SHP77 treated with DMSO at 0.1 percent for 48 hours (cell line): ENCODE results near the gene MEOX1.
"Not testable (repeated sequence)": the region's sequence is repeated elsewhere in the genome, so short reads cannot be mapped to it uniquely, and the experiment has no call there.

Experiments
- DNase-seq: peaks from one replicate; lab custom pipeline; 2025; lab: John Stamatoyannopoulos, UW

MEOX1 gene

GRCh38 chr17:43618276-43618675 lies 43.4 kb downstream of the MEOX1 start:
- DNase-seq = no peak

GRCh38 chr17:43616852-43617251 lies 44.9 kb downstream of the MEOX1 start:
- DNase-seq = no peak

DNA sequence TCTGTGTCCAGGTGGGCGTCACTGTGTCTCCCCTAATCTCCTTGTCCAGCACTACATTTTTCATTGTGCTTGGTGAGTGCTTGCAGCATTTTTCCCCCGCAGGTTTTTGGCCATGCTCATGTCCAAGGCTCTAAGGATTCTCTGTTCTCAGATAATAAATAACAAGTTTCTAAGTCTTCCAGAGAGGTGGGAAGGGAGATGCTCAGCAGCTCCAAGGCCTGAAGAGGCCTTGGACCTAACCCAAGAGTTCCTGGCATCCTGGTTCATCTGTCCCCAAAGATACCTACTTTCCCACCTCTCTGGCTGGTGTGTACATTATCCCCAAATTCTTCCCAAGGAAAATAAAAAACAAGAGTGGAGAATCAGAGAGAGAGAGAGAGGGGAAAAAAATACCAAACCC lies 45.3 kb downstream of the MEOX1 start:
- DNase-seq = no peak

- DNase-seq = no peak
These were observed 45.7 kb downstream of the MEOX1 start for GRCh38 chr17:43616029-43616351.

GRCh38 chr17:43615330-43616028 lies 46.2 kb downstream of the MEOX1 start:
- no peak for DNase-seq

DNA sequence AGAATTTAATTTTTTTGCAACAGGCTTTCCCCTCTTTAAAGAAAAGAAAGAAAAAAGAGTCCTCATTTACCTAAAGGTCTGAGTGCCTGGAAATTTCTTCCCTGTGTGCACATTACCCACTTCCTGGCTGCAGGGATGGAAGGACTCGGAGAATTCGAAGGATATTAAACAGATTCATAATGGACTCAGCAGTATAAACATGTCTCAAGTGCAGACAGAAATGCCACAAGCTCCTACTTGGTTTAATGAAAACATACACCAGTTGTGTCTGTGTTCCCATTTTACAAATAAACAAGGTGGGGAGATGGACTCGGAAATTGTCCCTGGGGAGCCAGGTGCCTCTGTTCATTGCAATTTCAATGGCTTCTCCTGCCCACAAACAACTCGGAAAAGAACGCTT lies 47.2 kb downstream of the MEOX1 start:
- DNase-seq = no peak

- no peak for DNase-seq
These were observed 47.8 kb downstream of the MEOX1 start for GRCh38 chr17:43613917-43614316.

DNA sequence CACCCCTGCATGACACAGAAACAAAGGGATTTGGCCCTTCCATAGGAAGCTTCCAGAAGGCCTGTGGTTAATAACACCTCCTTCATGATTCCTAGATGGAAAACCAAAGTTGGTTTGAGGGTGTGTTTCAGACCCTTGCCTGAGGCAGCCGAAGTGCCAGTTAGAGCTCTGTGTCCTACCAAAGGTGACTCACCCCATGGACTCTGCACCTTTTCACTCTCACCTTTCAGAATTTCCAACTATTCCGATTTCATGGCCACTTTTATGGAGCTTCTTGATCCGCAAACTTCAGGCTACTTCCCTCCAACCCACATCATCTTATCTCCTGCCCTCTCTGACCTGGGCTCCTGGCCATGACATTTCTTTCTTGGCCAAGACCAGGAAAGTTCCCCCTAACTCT lies 49.2 kb downstream of the MEOX1 start:
- DNase-seq = no peak

DNA sequence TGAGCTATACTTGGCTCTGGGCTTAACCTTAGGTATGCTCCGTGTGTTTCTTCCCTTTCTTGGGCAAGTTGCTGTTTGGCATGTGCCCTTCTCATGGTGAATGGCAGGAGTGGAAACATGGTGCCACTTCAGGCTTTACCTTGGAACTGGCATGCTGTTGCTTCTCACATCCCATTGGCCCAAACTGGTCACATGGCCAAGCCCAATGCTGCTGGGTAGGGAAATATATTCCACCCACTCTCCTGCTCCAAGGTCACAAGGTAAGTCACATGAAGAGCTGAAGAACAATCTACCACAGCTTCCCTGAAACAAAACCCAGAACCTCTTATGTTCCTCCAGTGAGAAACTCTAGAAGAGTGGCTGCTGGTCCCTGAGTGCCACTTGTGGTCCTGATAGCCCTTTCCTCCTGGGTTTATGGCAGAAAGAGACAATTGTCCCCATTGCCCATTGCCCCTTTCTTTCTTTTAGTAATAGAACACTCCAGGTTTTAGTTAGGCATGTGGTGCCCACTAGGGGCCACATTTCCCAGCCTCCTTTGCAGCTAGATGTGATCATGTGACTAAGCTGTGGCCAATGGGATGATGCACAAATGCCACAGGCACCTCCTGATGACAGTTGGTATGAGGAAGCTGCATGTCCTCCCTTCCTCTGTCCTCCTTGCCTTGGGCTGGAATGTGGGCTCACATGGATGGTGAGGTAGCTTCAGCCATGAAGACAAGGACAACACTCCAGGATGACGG lies 50.3 kb downstream of the MEOX1 start:
- DNase-seq = no peak

- no peak for DNase-seq
These were observed 51.9 kb downstream of the MEOX1 start for GRCh38 chr17:43609613-43610385.

- no peak for DNase-seq
These were observed 53.4 kb downstream of the MEOX1 start for GRCh38 chr17:43608313-43608712.

- no peak for DNase-seq
These were observed 57.2 kb downstream of the MEOX1 start for GRCh38 chr17:43604549-43604948.

DNA sequence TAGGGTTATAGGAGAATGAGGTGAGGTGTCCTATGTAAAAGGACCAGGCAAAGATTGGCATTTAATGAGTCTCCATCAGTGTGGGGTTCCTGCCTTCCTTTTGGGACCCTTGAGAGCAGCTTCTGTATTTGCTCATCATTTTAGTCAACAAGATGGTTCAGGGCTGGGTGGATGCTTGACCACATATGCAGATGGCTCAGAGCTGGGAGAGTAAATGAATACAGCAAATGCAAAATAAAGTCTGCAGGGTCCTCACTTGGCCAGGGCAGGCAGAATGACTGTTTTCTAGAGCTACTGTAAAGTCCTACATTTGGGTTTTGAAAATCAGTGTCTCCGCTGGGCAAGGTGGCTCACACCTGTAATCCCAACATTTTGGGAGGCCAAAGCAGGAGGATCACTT lies 58.4 kb downstream of the MEOX1 start:
- DNase-seq = no peak

- not testable (repeated sequence) for DNase-seq
These were observed 59.2 kb downstream of the MEOX1 start for GRCh38 chr17:43602556-43602955.

- no peak for DNase-seq
These were observed 60.3 kb downstream of the MEOX1 start for GRCh38 chr17:43601280-43602039.

- DNase-seq = no peak
These were observed 61.9 kb downstream of the MEOX1 start for GRCh38 chr17:43599835-43600234.

DNA sequence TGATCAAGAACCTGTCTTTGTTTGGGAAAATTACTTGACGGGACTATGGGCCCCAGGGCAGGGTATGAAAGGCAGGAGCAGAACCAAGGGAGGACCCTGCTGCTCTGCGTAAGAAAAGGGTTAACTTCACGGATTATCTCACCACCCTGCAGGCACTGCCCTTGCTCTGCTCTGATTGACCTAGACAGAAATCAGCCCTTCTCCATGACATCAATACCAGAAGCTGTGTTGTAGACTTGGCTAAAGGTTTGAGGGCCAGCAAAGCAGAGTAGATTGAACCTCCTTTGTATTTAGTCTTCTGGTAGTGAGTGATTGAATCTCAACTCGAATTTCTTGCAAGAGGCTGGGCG lies 62.7 kb downstream of the MEOX1 start:
- DNase-seq = no peak

DNA sequence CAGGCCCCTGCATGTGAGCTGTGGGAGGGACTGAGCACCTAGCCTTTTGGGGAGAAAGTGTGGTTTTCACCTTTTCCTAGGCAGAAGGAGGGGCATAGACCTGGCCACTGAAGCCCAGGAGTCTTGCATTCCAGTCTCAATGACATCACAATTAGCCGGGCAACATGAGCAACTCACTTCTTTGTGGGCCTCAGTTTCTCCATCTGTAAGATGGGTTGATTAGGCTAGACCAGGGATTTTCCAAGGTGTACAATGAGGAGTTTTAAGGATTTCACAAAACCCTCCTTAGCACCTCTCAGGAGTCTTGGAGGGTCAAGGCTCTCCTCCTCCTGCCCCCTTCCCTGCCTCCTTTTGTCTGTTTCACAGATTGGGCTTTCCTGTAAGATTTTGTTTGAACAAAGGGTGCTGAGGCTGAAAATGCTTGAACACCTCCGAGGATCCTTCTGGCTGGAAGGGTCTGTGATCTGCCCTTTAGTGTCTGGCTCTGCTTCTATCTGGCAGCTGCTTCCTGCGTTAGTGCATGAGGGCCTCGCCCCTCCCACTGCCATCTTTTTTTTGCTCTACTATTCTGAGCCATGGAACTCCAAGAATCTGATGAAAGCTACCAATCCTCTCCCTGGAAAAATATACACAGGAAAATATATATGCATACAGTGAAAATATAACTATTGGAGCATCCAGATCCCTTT lies 63.2 kb downstream of the MEOX1 start:
- no peak for DNase-seq

DNA sequence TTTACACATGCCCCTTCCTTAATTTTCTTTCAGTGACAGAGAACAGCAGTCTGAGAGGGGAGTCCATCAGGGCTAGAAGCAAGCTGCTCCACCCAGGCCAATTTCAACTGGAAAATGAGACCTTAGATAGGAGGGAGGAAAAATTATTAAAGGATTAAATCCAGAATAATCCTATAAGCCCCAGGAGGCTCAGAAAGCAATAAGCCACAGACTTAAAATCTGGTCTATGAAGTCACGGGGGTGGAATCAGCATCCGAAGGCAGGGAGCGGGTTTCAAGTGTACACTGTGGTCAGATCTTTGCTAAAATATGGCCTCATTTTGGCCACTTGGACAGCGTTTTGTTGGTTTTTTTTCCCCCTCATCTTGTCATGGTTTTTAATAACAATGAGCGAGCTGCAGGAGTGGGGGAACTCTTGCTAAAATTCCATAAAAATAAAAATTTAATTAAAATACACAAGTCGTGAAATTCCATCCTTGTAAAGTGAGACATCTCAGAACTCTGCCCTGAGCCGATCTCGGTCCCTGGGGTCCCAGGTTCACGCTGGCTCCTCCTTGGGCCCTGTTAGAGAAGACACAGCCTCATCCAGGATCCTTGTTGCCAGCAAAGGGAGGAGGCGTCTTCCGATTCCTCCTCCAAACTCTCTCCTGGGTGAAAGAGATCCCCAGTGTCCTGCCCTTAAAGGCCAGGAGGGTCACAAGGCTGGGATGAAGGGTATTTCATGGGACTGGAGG lies 63.9 kb downstream of the MEOX1 start:
- DNase-seq = no peak

GRCh38 chr17:43595466-43595865 lies 66.3 kb downstream of the MEOX1 start:
- DNase-seq = no peak
